Fibroblast of lung (primary cell): ENCODE data around the gene SYCE1L.

Source experiments
- CTCF ChIP-seq, 2 donors: IDR thresholded peaks in 1 of 2; conservative IDR thresholded peaks in 1 of 2; 1 replicate in 1 of 2; 2 replicates in 1 of 2; pipeline ENCODE4 v1.5.1; 2011 to 2012; ENCODE audit warnings: low read length in 2 of 2, control low read depth in 1 of 2, inconsistent platforms in 1 of 2, low read depth in 1 of 2, mild to moderate bottlenecking in 1 of 2
- EZH2 ChIP-seq: IDR thresholded peaks from 2 replicates; pipeline ENCODE4 v1.5.1; 2012; ENCODE audit warnings: low read length, control low read depth, mild to moderate bottlenecking; ENCODE audit errors: missing control alignments

- TF ChIP-seq CTCF (conservative IDR thresholded peaks at IDR 0.05 in 1 of 2, IDR thresholded peaks at IDR 0.05 in 1 of 2; ENCODE audit: low read depth in 1 of 2, low read length in 2 of 2) (no peak), EZH2 (no peak)
Observed at GRCh38 chr16:77170805-77171204, 28.4 kb upstream of the SYCE1L start.
